Frontal cortex (tissue), 4 donors: ENCODE measurements around the gene EP300. TPM values are rescaled to one million over a fixed set of nuclear protein-coding genes. Genes with fewer than 3 reads are reported as not detected.
A peak's percentile ranks its signal among the peaks of the same experiment; 100 is the strongest.
"Not testable (repeated sequence)": the region's sequence is repeated elsewhere in the genome, so short reads cannot be mapped to it uniquely, and the experiment has no call there.

ENCODE experiments used
- DNase-seq, 2 donors: peaks; one replicate each; pipeline ENCODE4 v3.0.0; 2012; ENCODE audit warnings: low spot score in 2 of 2
- FAIRE-seq: peaks from 2 replicates; lab custom pipeline; 2012; peaks lifted over from hg19 to GRCh38; lab: Jason Lieb, UNC
- total RNA-seq: library from RNA; depleted of rRNA; stranded (reverse); fragments of >200 nt; gene quantifications from one replicate; pipeline ENCODE4 v1.2.3, GENCODE V29; 2014
- donor health status: control.
- donor health status: control.
- donor health status: control.

The EP300 gene
- total RNA-seq = 52.6 TPM

GRCh38 chr22:41092023-41092817, at the start of gene EP300:
EP300 (plus strand) TSS chr22:41092592; CDS start chr22:41093005, 413 bp downstream.
- FAIRE-seq = no peak
- peak; percentile 78 to 81 for DNase-seq

DNA sequence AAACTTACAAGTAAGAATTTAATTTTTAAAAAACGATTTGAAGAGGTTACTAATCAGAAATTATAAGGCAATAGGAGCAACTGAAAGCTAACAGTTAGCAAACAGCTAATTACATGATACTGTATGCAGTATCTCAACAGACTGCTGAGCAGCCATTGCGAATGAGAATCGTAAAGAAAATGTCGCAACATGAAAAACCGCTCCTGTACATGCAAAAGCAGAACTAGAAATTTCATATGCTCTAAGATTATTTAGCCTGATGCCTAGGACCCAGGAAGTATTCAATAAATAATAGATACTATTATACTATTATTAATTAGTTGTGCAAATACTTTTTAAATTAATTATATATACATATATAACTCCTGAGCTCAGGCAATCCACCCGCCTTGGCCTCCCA, 48.7 kb upstream of the EP300 start:
- FAIRE-seq (no peak), DNase-seq (no peak)

DNA sequence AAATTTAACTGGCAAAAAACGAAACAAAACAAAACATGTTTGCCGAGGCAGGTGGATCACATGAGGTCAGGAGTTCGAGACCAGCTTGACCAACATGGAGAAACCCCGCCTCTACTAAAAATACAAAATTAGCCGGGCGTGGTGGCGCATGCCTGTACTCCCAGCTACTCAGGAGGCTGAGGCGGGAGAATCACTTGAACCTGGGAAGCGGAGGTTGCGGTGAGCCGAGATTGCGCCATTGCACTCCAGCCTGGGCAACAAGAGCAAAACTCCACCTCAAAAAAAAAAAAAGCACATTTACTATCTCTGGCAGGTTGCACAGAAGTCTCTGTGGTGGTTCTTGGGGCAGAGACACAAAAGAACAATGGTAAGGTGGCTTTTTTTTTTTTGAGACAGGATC, 46.8 kb upstream of the EP300 start:
- not testable (repeated sequence) for DNase-seq, FAIRE-seq

DNA sequence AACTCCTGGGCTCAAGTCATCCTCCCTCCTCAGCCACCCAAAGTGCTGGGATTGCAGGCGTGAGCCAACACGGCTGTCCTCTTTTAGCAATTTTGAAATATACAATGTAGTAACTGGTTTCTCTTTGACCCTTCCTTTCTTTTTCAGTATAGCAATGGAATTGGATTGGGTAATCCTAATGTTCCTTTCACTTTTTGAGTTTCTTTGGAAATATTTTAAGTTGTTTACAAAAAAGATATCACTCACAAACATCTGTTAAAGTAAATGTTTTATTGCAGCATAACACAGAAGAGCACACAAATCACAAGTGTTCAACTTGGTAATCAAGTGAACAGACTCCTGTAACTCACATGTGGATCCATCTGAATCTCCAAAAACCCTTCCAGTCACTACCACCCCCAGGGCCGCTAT, 44.6 kb upstream of the EP300 start:
- FAIRE-seq (no peak), DNase-seq (no peak)

GRCh38 chr22:41048345-41048744, 44.0 kb upstream of the EP300 start:
- FAIRE-seq, DNase-seq: not testable (repeated sequence)

GRCh38 chr22:41048791-41049717, 43.3 kb upstream of the EP300 start:
- DNase-seq (peak in 1 of 2 donors; percentile 43), FAIRE-seq (no peak)

DNA sequence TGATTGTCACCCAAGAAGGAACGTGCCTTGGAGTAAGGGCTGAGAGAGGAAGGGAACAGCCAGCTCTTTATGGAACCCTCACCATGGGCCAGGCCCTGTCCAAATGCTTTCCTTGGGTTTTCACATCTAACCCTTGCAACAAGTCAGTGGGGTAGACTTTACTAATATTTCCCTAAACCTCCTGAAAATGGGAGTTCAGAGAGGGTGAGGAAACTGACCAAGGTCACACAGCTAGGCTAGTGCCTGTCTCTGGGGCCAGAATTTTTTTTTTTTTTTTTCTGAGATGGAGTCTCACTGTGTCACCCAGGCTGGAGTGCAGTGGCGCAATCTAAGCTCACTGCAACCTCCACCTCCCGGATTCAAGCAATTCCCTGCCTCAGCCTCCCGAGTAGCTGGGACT, 42.6 kb upstream of the EP300 start:
- not testable (repeated sequence) for FAIRE-seq, DNase-seq

GRCh38 chr22:41050883-41051282, 41.5 kb upstream of the EP300 start:
- no peak for DNase-seq
- FAIRE-seq = no peak

GRCh38 chr22:41052661-41053490, 39.5 kb upstream of the EP300 start:
- FAIRE-seq = no peak
- DNase-seq = no peak

DNA sequence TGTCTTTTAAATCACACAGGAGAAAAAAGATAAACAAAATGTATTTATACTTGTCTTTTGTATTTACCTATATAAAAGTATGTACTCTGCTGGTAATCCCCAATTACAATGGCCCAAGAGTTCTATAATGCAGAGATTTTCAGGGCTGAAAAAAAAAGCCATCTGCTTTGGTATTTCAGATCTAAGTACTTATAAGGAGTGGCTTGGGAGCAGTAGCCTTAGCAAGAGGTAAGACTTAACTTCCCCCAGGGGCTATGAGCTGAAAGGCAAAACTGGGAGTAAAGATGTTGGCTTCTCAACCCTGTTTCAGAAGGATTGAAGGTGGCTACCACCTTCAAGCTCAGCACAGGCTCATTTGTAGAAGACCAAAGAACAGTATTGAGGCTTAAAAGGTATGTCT, 35.3 kb upstream of the EP300 start:
- FAIRE-seq (no peak), DNase-seq (no peak)

GRCh38 chr22:41062146-41062545, 30.2 kb upstream of the EP300 start:
- FAIRE-seq = no peak
- DNase-seq = no peak

- DNase-seq = not testable (repeated sequence)
- FAIRE-seq = peak; percentile 88
Observed at GRCh38 chr22:41064326-41064725, 28.1 kb upstream of the EP300 start.

GRCh38 chr22:41066341-41066740, 26.1 kb upstream of the EP300 start:
- DNase-seq, FAIRE-seq: not testable (repeated sequence)

GRCh38 chr22:41067968-41068367, 24.4 kb upstream of the EP300 start:
- FAIRE-seq, DNase-seq: not testable (repeated sequence)

DNA sequence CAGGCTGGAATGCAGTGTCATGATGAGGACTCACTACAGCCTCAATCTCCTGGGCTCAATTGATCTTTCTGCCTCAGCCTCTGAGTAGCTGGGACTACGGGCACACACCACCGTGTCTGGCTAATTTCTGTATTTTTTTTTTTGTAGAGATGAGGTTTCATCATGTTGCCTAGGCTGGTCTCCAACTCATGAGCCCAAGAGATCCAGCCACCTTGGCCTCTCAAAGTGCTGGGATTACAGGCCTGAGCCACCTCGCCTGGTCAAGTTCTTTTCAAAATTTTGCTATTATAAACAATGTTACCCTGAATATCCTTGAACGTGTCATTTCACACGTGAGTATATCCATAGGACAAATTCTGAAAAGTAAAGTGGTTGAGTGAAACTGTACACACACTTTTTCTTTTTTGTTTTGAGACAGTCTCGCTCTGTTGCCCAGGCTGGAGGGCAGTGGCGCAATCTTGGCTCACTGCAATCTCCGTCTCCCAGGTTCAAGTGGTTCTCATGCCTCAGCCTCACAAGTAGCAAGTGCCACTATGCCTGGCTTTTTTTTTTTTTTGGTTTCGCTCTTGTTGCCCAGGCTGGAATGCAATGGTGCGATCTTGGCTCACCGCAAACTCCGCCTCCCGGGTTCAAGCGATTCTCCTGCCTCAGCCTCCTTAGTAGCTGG, 21.6 kb upstream of the EP300 start:
- FAIRE-seq = no peak
- no peak for DNase-seq

DNA sequence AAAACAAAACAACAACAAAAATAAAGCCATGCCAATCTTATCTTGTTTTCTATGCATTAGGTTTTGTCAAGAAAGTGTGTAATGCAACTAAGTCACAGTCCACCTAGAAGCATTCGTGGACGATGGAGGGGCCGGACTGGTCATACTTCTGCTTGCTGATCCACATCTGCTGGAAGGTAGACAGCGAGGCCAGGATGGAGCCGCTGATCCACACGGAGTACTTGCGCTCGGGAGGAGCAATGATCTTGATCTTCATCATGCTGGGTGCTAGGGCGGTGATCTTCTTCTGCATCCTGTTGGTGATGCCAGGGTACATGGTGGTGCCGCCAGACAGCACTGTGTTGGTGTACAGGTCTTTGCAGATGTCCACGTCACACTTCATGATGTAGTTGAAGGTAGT, 18.3 kb upstream of the EP300 start:
- no peak for DNase-seq
- no peak for FAIRE-seq

DNA sequence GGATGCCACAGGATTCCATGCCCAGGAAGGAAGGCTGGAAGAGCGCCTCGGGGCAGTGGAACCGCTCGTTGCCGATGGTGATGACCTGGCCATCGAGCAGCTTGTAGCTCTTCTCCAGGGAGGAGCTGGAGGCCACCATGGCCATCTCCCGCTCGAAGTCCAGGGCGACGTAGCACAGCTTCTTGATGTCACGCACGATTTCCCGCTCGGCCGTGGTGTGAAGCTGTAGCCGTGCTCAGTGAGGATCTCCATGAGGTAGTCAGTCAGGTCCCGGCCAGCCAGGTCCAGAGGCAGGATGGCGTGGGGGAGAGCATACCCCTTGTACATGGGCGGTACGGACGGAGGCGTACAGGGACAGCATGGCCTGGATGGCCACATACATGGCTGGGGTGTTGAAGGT, 17.9 kb upstream of the EP300 start:
- FAIRE-seq (no peak), DNase-seq (no peak)

GRCh38 chr22:41074941-41075710, 17.3 kb upstream of the EP300 start:
- no peak for DNase-seq
- no peak for FAIRE-seq

- FAIRE-seq (no peak), DNase-seq (no peak)
Observed at GRCh38 chr22:41075946-41076345, 16.4 kb upstream of the EP300 start.
